GM13977 (cell line): ENCODE measurements around the gene METAP1D.

Experiments used
- DNase-seq: peaks from one replicate; pipeline ENCODE4 v3.0.0; 2012; ENCODE audit warnings: low spot score
- in situ Hi-C: fragments of 300-500 bp; cut with MboI; formaldehyde crosslinking; loops from one replicate; pipeline ENCODE4 v1.12.0; 2022; ENCODE audit warnings: low sequenced_read_pairs, low pct_unique_long_range_greater_than_20kb, mixed read lengths, inconsistent platforms; ENCODE audit not compliant: unreplicated experiment
- TF ChIP-seq, protein P1 (sequence below): IDR thresholded peaks from 2 replicates; pipeline ENCODE4 v1.5.1; 2012; ENCODE audit warnings: mild to moderate bottlenecking, control low read depth; ENCODE audit not compliant: insufficient read depth; ENCODE audit errors: extremely low read depth, missing control alignments

Gene METAP1D

DNA sequence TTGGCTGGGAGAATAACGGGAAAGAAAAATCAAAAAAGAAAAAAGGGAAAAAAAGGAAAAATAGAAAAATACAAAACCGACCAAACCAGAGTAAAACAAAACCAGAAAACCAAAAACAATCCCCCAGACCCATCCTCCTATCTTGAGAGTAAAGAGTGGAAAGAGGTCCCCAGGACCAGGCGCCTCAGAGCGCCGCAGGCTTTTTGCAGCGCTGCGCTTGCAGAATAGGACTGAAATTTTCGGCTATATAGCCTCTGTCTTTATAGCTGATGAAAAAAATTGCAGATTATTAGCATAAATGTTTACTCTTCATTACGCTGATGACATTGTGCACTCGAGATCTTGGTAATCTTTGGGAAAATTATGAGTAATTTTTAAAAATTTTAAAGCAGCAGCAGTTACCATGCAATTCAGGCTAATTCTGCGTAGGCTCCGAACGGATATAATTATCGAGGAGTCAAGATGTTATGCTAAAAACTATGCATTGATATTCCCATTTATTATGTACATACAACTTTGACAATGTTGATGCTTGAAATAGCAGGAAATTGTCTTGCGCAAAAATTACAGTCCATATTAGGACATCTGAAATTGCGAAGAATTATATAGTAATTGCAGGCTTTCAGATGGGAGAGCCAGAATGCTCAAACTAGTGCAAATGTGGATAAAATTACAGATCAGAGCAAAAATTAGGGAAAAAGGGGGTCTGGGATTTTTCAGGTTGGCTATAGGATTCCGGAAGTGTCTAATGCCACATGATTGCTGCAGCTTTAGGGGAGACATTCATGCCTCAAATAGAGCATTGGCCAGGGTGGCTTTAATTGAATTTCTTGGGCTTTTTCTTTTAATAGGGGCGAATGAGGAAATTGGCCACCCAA is 93.9 kb downstream of the METAP1D start:
- DNase-seq: peak; percentile 39
- in situ Hi-C loops: loop anchor here (25.0 kb wide), 1 partner anchor 281 kb away; no protein-coding TSS in a partner anchor
- TF ChIP-seq, protein P1, sequence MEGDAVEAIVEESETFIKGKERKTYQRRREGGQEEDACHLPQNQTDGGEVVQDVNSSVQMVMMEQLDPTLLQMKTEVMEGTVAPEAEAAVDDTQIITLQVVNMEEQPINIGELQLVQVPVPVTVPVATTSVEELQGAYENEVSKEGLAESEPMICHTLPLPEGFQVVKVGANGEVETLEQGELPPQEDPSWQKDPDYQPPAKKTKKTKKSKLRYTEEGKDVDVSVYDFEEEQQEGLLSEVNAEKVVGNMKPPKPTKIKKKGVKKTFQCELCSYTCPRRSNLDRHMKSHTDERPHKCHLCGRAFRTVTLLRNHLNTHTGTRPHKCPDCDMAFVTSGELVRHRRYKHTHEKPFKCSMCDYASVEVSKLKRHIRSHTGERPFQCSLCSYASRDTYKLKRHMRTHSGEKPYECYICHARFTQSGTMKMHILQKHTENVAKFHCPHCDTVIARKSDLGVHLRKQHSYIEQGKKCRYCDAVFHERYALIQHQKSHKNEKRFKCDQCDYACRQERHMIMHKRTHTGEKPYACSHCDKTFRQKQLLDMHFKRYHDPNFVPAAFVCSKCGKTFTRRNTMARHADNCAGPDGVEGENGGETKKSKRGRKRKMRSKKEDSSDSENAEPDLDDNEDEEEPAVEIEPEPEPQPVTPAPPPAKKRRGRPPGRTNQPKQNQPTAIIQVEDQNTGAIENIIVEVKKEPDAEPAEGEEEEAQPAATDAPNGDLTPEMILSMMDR: no peak

DNA sequence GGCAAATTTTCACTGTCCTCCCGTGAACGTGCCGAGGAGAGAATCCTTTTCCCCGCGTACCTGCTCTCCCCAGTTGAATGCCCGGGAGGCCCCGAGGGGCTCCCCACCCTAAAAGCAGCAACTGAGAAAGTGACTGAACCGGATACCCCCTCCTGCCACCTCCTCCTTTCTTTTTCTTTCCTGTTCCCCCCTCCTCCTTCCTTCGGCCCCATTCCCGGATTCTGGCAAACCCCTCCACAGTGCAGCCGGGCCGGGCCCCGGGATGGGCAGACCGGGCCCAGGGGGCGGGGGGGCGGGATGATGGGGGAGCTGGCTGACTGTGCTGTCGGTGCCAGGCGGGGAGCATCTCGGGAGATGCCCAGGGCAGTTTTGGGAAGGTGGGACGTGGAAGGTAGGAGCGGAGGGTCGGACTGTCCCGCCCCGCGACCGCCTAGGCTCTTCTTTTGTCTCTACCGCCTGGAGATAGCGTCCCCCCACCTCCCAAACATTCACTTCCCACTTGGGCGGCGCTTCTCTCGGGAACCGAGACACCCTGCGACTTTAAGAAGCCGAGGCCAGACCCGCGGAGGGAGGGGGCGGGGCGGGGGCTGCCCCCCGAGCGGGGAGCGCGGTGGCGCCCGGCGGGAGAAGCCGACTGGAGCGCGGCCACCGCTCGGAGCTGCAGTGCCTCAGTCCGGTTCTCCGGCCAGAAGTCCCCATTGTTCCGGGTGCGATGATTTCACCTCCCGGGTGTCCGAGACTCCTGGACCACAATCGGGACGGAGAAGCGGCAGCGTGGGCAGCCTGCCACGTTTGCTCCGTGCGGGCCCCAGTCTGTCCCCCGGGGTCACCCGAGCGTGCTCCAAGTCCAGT is 94.8 kb downstream of the METAP1D start:
- peak; percentile 71 for DNase-seq
- TF ChIP-seq, protein P1: no peak
- in situ Hi-C loops: loop anchor here (25.0 kb wide), 1 partner anchor 282 kb away; no protein-coding TSS in a partner anchor

DNA sequence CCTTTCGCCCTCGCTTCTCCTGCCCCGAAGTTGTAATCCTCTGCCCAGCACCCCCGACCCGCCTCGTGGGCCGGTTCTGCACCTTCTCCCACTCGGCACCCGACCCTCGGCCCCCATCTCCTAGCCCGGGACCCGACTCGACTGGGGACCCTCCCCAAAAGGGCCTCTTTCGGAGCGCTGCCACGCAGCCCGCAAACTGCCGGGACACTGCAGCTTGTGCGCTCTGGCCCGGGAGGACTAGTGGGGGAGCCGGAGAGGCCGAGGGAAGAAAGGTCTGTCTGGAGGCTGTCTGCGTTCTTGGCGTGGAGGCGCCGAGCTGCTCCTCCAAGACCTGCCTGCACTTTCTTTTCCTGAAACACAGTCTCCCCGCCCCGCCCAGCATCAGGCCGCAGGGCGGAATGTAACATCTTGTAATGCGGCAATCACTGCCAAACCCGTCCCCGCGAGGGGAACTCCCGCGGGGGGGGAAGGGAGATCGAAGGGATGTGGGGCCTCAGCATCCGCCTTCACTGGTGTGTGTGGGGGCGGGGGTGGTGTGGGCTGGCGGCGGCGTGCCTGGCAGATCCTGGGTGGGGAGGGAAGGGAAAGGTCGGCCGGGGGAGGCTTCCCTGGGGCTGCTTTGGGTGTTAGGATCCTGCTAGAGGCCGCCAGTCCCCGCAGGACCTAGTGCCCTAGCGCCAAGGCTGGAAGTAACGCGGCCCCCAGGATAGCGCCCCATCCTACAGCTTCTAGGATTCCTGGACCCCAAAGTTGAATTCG is 95.6 kb downstream of the METAP1D start:
- peak; percentile 80 for DNase-seq
- TF ChIP-seq, protein P1: no peak
- in situ Hi-C loops: loop anchor here (25.0 kb wide), 1 partner anchor 283 kb away; no protein-coding TSS in a partner anchor

DNA sequence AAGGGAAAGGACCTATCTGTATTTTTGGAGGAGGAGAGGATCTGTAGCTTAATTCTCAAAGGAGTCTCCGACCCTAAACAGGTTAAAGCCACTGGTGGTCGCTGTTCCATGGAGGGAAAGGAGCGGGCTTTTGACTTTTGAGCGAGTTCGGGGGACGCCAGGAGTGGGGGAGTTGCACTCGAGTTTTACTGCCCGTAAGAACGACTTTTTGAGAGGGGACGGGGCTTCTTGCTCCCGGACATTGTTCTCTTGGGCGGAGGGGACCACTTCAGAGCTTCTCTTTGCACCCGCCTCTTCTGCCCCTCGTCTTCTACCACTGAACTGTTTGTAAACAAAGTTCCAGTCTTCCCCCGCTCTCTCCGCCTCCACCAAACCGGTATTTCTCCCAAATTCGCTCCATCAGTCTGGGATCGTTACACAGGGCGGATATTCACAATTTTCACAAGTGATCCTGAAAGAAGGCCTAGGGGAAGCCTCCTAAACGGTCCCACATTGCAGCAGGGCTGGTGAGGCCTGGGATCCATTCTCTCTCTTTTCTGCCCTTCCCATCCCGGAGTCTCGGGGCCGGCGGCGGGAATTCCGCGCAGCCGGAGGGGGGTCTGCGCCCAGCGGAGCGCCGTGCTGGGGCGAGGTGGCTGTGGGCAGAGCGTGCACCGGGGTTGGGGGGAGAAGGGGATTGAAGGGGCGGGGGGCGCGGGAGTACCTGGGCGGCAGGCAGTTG is 96.3 kb downstream of the METAP1D start:
- DNase-seq: peak; percentile 57
- TF ChIP-seq, protein P1: peak; percentile 11
- in situ Hi-C loops: loop anchor here (25.0 kb wide), 1 partner anchor 284 kb away; no protein-coding TSS in a partner anchor

DNA sequence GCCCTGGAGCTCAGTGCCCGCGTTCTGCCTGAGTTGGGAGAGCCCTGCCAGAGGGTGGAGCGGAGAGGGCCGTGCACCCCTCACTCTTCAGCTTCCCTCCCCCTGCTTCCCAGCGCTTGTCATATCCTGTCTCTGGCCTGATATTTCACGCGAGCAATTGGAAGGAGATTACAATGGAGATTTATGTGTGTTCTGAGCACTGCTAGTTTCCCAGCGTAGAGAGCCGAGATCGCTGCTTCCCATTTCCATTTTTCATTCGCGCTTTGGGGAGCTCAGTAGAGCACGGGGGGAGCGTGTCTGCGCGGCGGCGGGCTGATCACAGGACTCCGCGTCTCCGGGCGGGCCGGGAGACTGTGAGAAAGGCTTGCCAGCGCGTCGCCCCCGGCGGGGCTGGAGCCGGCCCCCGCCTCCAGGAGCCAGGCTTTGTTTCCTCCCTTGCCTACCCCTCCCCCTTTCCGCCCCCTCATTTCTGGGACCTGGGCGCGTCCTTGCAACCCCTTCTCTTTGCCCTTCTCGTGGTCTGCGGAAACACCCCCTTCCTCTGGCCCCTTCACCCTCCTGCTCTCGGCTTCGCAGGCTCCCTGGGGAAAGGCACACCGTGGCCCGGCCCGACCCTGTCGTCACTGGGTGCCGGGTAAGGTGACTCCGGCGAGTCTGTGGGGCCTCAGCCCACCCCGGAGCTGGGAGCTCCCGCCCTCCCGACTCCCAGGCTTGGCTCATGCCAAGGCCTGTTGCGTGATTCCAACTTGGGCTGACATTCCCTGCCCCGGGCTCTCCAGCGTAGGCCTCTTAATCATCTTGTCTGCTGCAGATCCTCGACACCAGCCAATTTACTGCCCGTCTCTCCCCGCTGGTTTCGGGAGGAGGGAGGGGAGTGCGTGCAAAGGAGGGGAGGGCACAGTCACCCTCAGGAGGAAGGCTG is 97.1 kb downstream of the METAP1D start:
- in situ Hi-C loops: loop anchor here (25.0 kb wide), 1 partner anchor 285 kb away; no protein-coding TSS in a partner anchor
- peak; percentile 54 for DNase-seq
- TF ChIP-seq, protein P1: no peak
